ENCODE data around the gene MNX1. TPM values are rescaled to one million over a fixed set of nuclear protein-coding genes. Genes with fewer than 3 reads are reported as not detected.

The MNX1 gene
- total RNA-seq, 1 experiment from 2014 or later, result not detected

DNA sequence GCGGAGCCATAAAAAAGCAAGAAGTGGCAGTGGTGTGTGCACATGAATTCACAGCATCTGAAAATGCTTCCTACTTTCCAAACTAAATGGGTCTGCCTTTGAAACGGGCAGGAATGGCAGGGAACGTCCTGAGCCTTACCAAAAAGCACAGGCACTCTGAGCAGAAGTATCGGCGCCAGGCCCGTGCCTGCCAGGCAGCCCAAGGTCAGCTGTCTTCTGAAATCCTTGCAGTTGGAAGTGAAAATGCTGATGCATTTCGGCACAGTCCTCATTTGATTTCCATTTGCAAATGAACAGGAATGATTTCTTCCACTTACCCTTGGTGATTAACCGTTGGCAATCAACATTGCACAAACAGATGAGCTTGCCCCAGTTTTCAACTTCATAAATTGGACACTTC, 47.6 kb upstream of the MNX1 start:
- DNase-seq (ENCODE audit: low spot score), result no peak
- Histone ChIP-seq H3K4me3 (ENCODE audit: low read depth, low read length, poor library complexity, severe bottlenecking) (no peak overlapping the region), H3K4me1 (ENCODE audit: insufficient read depth, low read length, poor library complexity, severe bottlenecking) (no peaks in the 10 kb centered on the region), H3K36me3 (ENCODE audit: insufficient read depth, low read length, poor library complexity, severe bottlenecking) (no peaks in the 10 kb centered on the region), H3K27ac (ENCODE audit: low read depth, low read length, poor library complexity, severe bottlenecking) (no peak overlapping the region), H3K27me3 (replicated peaks; ENCODE audit: insufficient read depth, low read depth, low read length, poor library complexity) (peaks cover 66% of the 10 kb centered on the region), H3K9me3 (ENCODE audit: low read depth, low read length, poor library complexity, severe bottlenecking) (peaks cover 8% of the 10 kb centered on the region)
- no peak for TF ChIP-seq EZH2 (IDR thresholded peaks at IDR 0.05; ENCODE audit: borderline replicate concordance, low read depth, low read length, poor library complexity, severe bottlenecking)
- TF ChIP-seq, protein P1, sequence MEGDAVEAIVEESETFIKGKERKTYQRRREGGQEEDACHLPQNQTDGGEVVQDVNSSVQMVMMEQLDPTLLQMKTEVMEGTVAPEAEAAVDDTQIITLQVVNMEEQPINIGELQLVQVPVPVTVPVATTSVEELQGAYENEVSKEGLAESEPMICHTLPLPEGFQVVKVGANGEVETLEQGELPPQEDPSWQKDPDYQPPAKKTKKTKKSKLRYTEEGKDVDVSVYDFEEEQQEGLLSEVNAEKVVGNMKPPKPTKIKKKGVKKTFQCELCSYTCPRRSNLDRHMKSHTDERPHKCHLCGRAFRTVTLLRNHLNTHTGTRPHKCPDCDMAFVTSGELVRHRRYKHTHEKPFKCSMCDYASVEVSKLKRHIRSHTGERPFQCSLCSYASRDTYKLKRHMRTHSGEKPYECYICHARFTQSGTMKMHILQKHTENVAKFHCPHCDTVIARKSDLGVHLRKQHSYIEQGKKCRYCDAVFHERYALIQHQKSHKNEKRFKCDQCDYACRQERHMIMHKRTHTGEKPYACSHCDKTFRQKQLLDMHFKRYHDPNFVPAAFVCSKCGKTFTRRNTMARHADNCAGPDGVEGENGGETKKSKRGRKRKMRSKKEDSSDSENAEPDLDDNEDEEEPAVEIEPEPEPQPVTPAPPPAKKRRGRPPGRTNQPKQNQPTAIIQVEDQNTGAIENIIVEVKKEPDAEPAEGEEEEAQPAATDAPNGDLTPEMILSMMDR (conservative IDR thresholded peaks at IDR 0.05; ENCODE audit: low read depth, low read length), result no peak
- intact Hi-C loops (cut with micrococcal nuclease; ENCODE audit: unreplicated experiment), result no loop called here
- POLR2A ChIA-PET (ENCODE audit: low non-redundant PET), result no interaction called here
- CTCF ChIA-PET, result no interaction called here
- no TSS peak for BruUV-seq (replicated peaks)

DNA sequence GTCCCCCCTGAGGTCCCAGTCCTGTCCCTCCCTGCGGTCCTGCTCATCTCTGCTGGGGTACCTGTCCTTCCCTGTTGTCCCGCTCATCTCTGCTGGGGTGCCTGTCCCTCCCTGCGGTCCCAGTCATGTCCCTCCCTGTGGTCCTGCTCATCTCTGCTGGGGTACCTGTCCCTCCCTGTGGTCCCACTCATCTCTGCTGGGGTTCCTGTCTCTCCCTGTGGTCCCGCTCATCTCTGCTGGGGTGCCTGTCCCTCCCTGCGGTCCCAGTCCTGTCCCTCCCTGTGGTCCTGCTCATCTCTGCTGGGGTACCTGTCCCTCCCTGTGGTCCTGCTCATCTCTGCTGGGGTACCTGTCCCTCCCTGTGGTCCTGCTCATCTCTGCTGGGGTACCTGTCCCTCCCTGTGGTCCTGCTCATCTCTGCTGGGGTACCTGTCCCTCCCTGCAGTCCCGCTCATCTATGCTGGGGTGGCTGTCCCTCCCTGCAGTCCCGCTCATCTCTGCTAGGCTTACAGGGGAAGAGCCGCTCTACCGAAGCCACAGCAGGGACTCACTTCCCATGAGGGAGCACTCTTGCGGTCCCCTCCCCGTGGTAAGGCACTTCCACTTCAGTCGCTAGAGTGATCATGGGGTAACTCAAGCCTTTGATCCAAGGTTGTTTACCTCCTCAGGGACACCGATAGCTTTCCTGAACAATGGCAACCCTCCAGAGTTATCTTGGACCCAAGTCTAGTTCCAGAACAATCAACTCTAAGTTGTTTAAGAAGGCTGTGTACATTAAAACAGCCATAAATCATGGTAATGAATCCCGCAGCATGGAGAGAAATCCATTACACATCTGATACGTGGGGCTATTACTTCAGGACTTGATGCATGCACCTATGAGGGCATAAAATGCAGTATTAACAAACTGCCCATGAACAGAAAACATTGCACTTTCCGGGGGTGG, 46.8 kb upstream of the MNX1 start:
- Histone ChIP-seq H3K36me3 (ENCODE audit: insufficient read depth, low read length, poor library complexity, severe bottlenecking) (no peaks in the 10 kb centered on the region), H3K4me1 (ENCODE audit: insufficient read depth, low read length, poor library complexity, severe bottlenecking) (no peaks in the 10 kb centered on the region), H3K4me3 (ENCODE audit: low read depth, low read length, poor library complexity, severe bottlenecking) (no peak overlapping the region), H3K27me3 (replicated peaks; ENCODE audit: insufficient read depth, low read depth, low read length, poor library complexity) (peaks cover 66% of the 10 kb centered on the region), H3K9me3 (ENCODE audit: low read depth, low read length, poor library complexity, severe bottlenecking) (peaks cover 8% of the 10 kb centered on the region), H3K27ac (ENCODE audit: low read depth, low read length, poor library complexity, severe bottlenecking) (no peak overlapping the region)
- CTCF ChIA-PET, result no interaction called here
- DNase-seq (ENCODE audit: low spot score), result no peak
- intact Hi-C loops (cut with micrococcal nuclease; ENCODE audit: unreplicated experiment), result no loop called here
- BruUV-seq (replicated peaks), result no TSS peak
- POLR2A ChIA-PET (ENCODE audit: low non-redundant PET), result no interaction called here
- no peak for TF ChIP-seq EZH2 (IDR thresholded peaks at IDR 0.05; ENCODE audit: borderline replicate concordance, low read depth, low read length, poor library complexity, severe bottlenecking)
- TF ChIP-seq, protein P1 (conservative IDR thresholded peaks at IDR 0.05; ENCODE audit: low read depth, low read length), result no peak

DNA sequence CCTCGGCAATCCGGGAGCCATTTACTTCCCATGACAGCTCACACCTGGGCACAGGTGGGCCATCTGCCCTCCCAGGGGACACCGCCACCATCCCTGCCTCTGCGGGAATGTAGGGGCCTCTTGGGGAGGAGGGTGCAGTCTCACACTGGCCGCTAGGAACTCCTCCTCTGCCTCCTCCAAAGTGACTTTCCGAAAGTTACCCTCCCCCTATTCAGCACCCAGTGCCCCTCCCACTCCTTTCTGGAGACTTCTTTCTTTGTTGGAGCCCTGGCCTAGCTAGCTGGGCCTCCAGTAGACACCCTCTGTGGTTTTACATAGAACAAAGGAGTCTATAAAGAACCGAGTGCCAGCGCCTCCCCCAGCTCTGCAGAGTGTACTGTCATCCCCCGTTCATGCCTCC, 45.8 kb upstream of the MNX1 start:
- Histone ChIP-seq H3K27me3 (replicated peaks; ENCODE audit: insufficient read depth, low read depth, low read length, poor library complexity) (peaks cover 64% of the 10 kb centered on the region), H3K9me3 (ENCODE audit: low read depth, low read length, poor library complexity, severe bottlenecking) (peaks cover 3% of the 10 kb centered on the region), H3K4me3 (ENCODE audit: low read depth, low read length, poor library complexity, severe bottlenecking) (no peak overlapping the region), H3K36me3 (ENCODE audit: insufficient read depth, low read length, poor library complexity, severe bottlenecking) (no peaks in the 10 kb centered on the region), H3K27ac (ENCODE audit: low read depth, low read length, poor library complexity, severe bottlenecking) (no peak overlapping the region), H3K4me1 (ENCODE audit: insufficient read depth, low read length, poor library complexity, severe bottlenecking) (no peaks in the 10 kb centered on the region)
- BruUV-seq (replicated peaks), result no TSS peak
- CTCF ChIA-PET, result no interaction called here
- POLR2A ChIA-PET (ENCODE audit: low non-redundant PET), result no interaction called here
- intact Hi-C loops (cut with micrococcal nuclease; ENCODE audit: unreplicated experiment), result no loop called here
- TF ChIP-seq, protein P1 (conservative IDR thresholded peaks at IDR 0.05; ENCODE audit: low read depth, low read length), result no peak
- no peak for TF ChIP-seq EZH2 (IDR thresholded peaks at IDR 0.05; ENCODE audit: borderline replicate concordance, low read depth, low read length, poor library complexity, severe bottlenecking)
- DNase-seq (ENCODE audit: low spot score), result no peak

All from A673 (cell line).